ENCODE data around the gene TMEM125.

TMEM125 gene

DNA sequence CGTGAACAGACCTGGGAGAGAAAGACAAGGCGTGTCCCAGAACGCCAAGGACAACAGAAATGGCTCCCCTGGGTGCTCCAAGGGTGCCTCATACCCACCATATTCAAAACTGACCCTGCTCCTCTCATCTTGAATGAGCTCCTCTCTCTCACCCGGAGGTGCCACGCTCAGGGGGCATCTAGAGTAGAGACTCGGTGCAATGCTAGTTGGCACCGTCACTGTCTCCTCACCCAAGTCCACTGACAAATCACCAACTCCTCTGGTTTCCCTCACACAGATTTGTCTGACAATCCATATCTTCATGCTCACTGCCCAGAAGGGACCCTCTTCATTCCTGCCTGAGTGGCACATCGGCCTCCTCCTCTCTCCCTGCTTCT lies 5.0 kb downstream of the TMEM125 start:
- no peak for DNase-seq

DNA sequence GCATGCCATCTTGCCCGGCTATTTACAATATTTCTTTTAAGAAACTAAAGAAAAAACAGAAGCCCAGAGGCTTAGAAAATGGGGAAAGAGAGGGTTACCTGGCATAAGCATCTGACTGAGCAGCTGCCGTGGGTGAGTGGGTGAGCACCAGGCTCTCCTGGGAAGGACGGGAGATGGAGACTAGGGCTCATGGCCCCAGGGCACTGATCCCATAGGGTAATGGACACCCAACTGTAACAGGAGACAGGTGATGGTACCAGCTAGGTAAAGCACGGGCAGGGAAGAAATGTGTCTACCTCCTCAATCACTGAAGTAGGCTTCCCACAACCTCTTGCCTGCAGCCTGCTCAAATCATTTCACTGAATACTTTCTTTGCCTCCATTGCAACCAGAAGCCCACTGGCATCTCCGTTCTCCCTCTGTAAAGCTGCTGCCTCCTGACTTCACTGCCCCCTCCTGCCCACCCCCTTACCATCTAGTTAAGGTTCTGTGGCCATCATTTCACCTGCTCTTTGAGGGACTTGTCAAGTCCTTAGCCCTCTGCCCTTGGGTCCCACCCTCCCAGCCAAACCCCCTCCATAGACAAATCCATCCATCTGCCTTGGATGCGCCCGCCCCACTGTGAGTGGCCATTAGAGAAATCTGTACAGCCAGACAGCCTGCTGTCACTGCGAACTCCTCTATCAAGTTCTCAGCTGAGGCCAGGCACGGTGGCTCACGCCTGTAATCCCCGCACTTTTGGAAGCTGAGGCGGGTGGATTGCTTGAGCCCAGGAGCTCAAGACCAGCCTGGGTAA lies 6.2 kb downstream of the TMEM125 start:
- DNase-seq: no peak

DNA sequence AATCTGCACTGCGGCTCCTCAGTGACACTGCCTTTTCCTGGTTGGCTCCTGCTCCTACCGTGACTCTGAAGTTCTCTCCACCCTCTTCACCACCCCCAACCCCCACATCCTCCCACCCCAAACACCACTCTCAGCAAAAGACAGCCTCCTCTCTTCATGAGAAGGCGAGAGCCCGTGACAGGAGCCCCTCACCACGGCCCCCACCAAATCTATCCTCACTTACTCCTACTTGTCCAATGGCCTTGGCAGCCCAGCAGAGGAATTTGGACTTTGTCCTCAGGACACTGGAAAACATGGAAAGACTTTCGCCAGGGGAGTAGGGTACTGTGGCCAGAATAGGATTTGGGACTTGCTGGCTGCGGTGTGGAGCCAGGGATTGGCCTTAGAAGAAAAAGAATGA lies 6.9 kb downstream of the TMEM125 start:
- no peak for DNase-seq

DNA sequence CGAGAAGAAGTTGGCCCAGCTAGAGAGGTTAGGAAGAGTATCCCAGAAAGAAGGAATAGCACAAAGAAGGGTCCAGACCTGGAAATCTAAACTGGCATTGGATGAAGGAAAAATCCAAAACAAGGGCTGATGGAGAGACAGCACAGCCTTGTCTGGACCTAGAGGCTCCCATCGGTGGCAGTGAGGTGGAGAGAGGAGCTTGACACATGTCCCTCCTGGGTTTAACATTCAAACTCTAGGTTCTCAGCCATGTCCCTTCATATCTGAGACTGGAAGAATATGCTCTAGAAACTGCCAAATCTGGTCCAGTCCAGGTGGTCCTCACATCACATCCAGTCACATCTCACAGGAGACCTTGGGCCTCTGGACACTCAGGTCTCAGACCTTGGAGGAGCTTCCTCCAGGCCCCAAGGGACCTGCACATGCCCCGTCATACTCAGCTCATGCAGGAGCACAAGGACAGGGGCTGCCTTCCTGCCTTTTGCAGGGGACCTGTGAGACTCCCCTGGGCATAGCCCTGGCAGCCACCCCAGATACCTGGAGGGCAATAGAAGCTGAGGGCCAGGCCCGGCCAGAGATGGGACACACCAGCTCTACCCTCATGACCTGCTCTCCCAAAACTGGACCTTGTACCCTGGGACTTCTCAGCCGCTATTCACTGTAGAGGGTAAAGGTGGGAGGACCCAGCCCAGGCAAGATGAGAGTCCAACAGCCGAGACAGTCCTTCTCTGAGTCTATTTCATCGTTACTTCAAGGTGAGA lies 7.5 kb downstream of the TMEM125 start:
- no peak for DNase-seq

DNA sequence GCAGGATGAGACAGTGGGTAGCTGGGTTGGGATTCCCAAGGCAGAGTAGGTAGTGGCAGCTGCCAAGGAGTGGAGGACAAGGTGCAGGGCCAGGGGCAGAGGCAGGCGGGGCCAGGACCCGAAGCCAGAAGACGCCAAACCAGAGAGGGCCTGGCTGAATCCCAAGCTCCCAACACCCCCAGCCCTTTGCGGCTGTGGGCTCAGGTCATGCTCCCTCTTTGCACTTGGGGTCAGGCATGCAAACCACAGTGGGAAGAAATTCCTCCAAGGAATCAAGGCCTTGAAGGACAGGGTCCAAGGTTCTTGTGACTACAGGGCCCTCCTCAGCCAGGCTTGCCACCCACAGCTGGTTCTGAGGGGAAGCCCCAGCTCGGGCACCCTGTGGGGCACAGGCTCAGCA lies 9.4 kb downstream of the TMEM125 start:
- no peak for DNase-seq

DNA sequence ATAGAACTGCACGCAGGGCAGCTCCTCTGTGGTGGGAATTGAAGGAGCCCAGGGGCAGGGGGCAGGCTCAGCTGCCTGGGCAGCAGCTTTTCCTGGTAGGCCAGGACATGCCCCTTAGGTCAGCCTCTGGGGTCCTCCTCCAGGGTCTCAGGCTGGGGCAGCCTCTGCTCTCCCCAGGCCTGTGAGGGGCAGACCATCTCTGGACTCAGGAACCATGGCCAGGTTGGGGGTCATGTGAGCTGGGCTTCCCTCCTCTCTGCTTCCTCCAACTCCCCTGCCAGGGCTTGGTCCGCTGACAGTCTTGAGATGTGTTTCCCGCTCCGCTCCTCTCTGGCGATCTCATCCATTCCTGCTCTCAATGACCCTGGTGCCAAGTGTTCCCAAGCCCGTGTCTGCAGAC lies 9.9 kb downstream of the TMEM125 start:
- no peak for DNase-seq

DNA sequence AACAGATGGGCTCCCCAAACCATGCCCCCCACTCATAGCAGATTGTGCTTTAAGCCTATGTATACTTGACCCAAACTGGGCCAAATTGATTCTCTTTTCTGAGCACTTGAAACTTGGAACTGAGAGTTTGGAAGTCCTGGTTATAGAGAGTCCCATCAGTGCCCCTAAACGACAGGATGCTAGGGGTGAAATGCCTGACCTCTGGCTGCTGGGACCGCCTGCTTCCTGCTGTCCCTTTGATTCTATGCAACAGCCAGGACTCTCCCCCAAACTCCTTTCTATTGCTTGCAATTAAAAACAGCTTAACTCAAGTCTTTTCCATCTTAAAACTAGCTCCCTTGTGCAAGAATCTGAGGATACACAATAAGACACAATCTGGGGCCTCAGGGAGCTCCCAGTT lies 10.9 kb downstream of the TMEM125 start:
- DNase-seq: no peak

DNA sequence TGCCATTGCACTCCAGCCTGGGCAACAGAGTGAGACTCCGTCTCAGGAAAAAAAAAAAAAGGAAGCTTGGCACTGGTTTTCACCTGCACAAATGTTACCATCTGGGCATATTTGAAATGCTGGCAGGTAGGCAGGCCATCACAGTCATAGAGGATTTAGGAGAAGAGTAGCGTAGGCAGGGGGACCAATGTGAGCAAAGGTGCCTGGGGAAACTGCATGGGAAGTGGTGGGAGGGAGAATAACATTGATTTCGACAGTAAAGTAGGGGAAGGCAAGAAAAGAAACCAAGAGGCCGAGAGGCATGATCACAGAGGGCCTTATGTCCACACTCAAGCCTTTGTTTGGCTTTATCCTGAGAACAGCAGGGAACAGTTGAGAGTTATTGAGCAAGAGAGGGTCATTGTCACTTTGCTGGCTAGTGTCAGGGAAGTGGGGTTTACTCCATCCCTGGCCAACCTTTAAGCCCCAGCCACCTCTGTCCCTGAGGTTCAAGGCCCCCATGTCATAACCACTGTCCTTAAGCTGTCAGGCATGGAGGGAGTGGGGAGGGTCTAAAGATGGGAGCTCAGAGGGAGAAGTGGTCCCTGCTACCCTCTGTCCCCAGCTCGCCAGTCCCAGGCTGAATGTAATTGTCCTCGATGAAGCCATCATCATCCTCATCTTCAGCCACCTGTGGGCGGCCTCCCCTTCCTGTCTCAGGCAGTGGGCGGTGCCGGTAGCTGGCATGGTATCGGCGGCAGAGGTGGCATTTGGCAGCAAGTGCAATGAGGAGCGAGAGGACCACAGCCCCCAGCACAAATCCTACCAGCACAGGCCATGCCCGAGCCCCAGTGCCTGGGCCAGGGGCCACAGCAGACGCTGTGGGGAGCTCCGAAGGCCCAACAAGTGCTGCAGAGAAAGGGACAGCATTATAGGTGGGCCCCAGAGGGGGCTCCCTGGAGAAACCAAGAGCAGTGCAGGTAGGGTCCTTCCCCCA lies 12.7 kb downstream of the TMEM125 start:
- no peak for DNase-seq

DNA sequence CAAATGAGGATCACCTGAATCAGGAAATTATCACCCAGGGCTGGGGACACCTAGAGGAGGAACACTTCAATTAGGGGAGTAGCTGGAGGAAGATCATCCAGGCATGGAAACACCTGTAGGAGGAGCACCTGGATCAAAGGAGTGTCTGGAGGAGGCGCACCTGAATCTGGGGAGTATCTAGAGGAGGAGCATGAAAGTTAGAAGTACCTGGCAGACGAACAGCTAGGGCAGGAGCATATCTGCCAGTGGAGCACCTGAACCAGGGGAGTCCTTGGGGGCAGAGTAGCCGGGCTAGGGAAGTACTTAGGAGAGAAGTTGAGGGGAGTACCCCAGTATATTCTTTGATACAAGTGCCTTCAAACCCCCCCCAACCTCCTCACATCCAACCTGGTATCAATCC lies 14.3 kb downstream of the TMEM125 start:
- DNase-seq: no peak

DNA sequence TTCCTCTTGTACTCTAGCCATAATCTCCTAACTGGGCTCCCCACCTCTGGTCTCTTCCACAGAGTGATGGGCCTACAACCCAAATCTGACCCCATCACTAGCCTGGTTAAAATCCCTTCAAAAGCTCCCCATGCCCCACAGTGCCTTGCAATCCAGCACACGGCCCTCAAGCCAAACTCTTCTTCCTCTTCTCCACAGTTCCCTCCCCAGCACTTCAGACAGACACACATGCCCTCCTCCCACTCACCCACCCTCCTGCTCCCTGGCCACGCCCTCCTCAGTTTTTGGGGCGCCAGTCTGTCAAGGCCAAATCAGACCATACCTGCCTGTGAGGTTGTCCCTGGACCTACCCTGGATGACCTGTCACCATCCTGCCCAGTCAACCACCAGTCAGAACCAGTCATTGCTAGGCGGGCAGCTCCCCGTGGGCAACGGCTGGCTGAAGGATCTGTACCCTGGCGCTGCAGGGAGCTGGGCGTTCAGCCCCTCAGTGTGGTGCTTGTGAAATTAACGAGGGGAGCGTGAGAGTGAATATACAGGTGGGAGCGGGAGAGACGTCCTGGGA lies 14.8 kb downstream of the TMEM125 start:
- DNase-seq: no peak

DNA sequence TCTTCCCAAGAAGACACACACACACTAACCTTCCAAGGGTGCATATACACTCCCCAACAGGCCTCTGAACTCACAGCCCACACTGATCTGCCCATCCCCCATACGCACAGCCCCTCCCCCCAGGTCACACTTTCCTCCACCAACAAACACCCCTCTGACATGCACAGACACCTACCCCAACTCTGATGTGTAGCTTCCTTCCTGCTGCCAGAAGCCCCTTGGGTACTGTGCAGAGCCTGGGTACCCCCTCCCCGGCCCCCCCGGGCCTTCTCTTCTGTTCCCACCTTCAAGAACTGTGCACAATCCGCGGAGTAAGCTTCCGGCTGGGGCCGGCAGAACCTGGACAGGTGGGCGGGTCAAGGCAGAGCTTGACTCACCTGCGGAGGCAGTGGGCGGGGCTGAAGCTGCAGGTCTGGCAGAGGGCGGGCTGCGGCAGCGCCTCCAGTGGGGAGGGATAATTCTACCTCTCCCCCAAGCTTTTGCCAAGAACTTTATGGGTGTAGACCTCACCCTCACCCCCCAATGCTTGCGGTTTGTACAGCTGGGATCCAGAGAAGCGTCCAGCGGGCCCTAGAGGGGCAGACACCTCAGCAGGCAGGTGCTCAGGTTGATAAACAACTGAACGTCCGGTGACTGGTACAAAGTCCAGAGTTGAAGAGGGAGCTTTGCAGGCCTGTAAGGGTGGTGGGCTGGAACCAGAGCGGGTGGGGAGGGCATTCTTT lies 15.6 kb downstream of the TMEM125 start, which contains the start of gene C1orf210:
Gene C1orf210 (minus strand): TSS at position 313 of the 722 bp plus-strand sequence. CDS start 2,311 bp downstream, outside the sequence.
- DNase-seq: no peak

DNA sequence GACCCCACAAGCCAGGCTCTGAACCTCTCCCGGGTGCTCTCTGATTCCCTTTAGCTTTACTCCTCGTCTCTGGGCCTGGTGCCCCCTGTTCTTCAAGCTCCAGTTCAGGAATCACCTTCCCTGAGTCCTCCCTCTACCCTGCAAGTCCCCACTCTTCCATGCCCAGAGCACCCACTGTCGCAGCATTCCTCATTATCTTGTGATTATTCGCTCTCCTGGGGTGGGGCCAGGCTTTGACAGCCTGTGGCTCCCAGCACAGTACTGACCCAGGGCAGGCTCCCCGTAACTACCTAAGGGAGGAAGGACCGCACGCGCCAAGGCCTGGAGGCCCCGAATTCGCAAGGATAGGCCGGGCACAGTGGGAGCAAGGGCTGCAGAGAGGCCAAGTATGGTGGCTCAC lies 16.3 kb downstream of the TMEM125 start:
- no peak for DNase-seq

DNA sequence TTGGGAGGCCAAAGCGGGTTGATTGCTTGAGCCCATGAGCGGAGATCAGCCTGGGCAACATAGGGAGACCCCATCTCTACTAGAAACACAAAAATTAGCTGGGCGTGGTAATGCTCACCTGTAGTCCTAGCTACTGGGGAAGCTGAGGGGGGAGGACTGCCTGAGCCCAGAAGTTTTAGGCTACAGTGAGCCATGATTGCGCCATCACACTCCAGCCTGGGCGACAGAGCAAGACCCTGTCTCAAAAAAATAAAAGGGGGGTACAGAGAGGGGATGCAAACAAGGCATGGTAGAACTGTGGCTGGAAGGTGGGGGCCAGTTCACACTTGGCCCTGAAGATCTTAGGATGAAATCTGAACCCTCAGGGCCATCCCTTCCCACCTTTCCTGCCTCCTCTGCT lies 16.8 kb downstream of the TMEM125 start:
- no peak for DNase-seq

DNA sequence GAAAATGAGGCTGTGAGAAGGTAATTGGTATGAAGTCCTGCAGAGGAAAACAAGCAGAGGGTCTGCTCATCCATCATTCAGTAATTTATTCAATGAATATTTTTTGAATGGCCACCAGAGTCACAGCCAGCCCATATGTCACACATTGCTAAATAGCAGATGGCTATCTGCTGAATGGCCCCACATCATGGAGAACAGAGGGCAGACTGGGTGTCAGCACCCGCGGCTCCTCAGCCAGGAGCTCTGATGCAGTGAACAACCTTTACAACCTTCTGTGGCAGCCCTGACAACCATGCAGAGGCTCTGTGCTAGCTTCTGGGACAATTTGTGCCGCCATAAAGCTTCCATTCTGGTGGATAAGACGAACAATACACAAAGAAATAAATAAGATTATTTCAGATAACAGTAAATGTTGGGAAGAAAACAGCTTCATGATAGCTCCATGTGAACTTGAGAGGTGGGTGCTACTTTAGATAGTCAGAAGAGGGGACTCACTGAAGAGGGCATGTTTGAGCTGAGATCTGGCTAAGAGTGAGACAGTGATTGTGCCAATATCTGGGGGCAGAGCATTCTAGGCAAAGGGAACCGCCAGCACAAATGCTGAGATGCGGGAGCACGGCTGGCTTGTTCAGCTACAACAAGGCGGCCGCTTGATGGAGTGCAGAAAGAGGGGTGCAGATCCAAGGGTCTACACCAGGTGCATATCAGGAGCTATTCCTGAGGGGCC lies 18.4 kb downstream of the TMEM125 start:
- no peak for DNase-seq

DNA sequence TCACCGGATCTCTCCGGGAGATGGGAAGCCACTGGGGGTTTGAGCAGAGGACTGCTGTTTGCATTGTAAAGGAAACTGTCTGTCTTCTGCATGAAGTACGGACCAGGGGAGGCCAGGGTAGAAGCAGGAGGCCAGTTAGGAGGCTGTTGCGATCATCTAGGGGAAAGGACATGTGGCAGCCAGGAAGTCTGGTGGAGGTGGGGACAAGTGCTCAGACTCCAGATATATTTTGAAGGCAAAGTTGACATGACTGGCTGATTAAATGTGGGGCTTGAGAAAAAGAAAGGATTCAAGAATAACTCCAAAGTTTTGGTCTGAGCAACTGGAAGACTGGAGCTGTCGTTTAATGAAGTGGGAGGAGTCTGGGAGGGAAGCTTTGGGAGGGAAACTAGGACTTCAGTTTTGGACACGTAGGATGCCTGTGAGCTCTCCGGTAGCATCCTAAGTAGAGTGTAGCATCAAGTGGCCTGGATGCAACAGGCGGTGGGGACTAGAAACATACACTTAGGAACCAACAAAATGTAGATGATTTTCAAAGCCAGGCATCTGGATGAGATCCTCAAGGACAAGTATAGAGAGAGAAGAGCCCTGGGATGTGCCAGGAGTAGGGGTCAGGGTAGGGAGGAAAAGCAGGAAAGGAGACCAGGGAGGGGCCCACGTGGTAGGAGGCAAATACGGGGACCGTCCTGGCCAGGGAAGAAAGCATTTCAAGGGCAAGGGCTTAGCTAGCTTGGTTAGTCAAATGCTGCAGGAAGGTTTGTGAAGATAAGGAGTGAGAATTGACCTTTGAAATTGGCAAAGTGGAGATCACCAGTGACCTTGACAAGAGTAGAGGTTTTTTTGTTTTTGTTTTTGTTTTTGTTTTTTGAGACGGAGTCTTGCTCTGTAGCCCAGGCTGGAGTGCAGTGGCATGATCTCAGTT lies 19.3 kb downstream of the TMEM125 start:
- no peak for DNase-seq

DNA sequence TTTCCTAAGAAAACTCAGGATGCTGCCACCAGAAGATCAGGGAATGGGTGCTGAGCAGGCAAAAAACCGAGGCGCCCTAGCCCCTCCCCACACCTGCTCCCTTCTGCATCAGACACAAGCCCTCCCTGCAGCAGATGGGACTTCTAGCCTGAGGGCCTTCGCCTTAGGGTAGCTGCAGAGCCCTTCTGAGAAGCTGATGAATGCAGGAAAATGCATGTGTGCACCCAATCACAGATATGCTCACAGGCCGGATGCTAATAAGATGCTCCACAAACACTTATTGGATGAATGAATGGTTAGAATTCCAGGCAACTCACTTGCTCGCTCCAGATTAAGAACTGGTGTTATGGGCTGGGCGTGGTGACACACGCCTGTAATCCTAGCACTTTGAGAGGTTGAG lies 22.4 kb downstream of the TMEM125 start:
- DNase-seq: no peak

DNA sequence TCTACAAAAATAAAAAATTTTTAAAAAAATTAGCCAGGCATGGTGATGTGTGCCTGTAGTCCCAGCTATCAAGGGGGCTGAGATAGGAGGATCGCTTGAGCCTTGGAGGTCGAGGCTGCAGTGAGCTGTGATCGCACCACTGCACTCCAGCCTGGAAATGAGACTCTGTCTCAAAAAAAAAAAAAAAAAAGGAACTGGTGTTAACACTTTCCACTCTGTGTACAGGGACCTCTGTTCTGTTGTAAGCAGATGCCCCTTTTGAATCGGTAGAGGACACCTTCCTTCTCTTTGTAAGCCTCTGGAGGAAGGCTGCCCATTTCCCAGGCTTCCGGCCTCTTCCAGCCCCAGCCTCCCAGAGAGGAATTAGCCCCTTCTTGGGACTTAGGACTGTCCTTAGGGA lies 22.9 kb downstream of the TMEM125 start:
- DNase-seq: no peak

DNA sequence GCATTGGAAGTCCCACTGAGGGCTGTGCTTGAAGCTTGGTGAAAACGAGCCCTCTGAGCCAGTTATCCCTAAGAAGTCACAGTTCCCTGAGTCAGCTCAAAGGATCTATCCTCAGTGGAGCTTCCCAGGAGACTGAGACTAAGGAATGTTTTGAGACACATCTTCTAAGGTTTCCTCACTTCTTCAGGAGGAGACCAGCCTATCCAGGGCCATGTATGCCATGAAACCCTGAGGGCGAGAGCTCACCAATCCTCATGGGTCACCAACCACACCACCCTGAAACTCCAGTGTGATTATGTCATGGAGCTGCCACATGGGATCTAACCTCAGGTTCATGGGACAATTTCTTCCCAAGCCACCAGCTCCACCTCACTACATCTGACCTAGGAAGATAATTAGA lies 23.4 kb downstream of the TMEM125 start:
- DNase-seq: no peak

DNA sequence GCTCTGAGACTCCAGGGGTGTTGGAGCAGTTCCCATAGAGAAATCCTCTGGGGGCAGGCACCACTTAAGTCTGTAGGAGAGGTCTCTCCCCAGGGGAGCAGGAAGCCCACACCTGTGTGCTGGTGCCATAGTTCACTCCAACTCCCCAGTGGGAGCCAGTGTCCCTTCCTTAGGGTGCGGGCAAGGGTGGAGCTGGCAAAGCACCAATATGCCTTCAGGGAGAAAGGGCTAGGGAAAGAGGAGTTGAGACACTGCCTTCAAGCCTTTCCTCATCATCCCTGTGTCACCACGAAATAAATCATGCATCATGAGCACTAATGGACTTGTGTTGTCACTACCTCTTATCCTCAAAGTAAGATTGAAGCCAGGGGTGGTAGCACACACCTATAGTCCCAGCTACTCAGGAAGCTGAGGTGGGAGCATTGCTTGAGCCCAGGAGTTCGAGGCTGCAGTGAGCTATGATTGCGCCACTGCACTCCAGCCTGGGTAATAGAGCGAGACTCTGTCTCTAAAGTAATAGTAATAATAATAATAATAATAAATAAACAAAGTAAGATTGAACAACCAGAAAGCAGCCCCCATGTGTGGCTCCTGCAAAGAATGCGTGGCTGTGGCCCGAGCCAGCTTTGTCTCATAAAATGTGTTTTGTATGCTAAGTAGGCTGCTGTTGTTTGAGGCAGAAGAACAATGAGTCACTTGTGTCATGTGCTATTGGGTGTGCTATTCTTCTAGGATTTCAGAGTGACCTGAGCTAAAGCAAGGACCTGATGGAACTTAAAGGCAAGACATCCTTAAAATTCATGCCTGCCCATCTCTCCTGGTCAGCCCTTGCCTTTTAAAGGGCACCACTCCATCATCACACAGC lies 24.3 kb downstream of the TMEM125 start:
- DNase-seq: no peak
